ENCODE results near the gene BHLHE41.

Gene BHLHE41

GRCh38 chr12:26124446-26125399 is at the start of gene BHLHE41:
Gene BHLHE41 (minus strand): TSS chr12:26125037. CDS start chr12:26124779, 258 bp downstream.
- no peak for DNase-seq

GRCh38 chr12:26172946-26173552 is 48.2 kb upstream of the BHLHE41 start:
- no peak for DNase-seq

GRCh38 chr12:26172539-26172938 is 47.7 kb upstream of the BHLHE41 start:
- no peak for DNase-seq

- DNase-seq = no peak
These were observed 47.2 kb upstream of the BHLHE41 start for GRCh38 chr12:26172013-26172412.

- no peak for DNase-seq
These were observed 39.3 kb upstream of the BHLHE41 start for GRCh38 chr12:26164118-26164517.

- no peak for DNase-seq
These were observed 38.1 kb upstream of the BHLHE41 start for GRCh38 chr12:26162905-26163304.

GRCh38 chr12:26162174-26162573 is 37.3 kb upstream of the BHLHE41 start:
- no peak for DNase-seq

GRCh38 chr12:26158078-26158764 is 33.4 kb upstream of the BHLHE41 start:
- no peak for DNase-seq

- no peak for DNase-seq
These were observed 32.2 kb upstream of the BHLHE41 start for GRCh38 chr12:26157001-26157400.

GRCh38 chr12:26156201-26156871 is 31.5 kb upstream of the BHLHE41 start:
- no peak for DNase-seq

- DNase-seq = no peak
These were observed 28.8 kb upstream of the BHLHE41 start for GRCh38 chr12:26153421-26154154.

- DNase-seq = no peak
These were observed 27.8 kb upstream of the BHLHE41 start for GRCh38 chr12:26152507-26153102.

- DNase-seq = no peak
These were observed 26.1 kb upstream of the BHLHE41 start for GRCh38 chr12:26150736-26151450.

GRCh38 chr12:26149968-26150500 is 25.2 kb upstream of the BHLHE41 start:
- no peak for DNase-seq

- no peak for DNase-seq
These were observed 23.5 kb upstream of the BHLHE41 start for GRCh38 chr12:26148291-26148690.

- DNase-seq = no peak
These were observed 18.5 kb upstream of the BHLHE41 start for GRCh38 chr12:26143291-26143690.

- no peak for DNase-seq
These were observed 14.0 kb upstream of the BHLHE41 start for GRCh38 chr12:26138860-26139259.

GRCh38 chr12:26136688-26137087 is 11.9 kb upstream of the BHLHE41 start:
- DNase-seq = no peak

- DNase-seq = no peak
These were observed 10.7 kb upstream of the BHLHE41 start for GRCh38 chr12:26135571-26135970.

- no peak for DNase-seq
These were observed 10.2 kb upstream of the BHLHE41 start for GRCh38 chr12:26135010-26135420.

- DNase-seq = no peak
These were observed 9.7 kb upstream of the BHLHE41 start for GRCh38 chr12:26134540-26134939.
